NCI-H1694 (cell line): ENCODE measurements around the gene SPATA32.
"Not testable (repeated sequence)": the region's sequence is repeated elsewhere in the genome, so short reads cannot be mapped to it uniquely, and the experiment has no call there.

Experiments used
- DNase-seq: peaks from one replicate; lab custom pipeline; 2025; lab: John Stamatoyannopoulos, UW

Gene SPATA32

GRCh38 chr17:45261577-45262515, at the start of gene SPATA32:
SPATA32 (minus strand) TSS chr17:45262094; CDS start chr17:45262016, 78 bp downstream.
- DNase-seq = no peak

- peak; percentile 19 for DNase-seq
Measured at GRCh38 chr17:45311401-45311759, 49.5 kb upstream of the SPATA32 start.

- DNase-seq = no peak
Measured at GRCh38 chr17:45310380-45311324, 48.8 kb upstream of the SPATA32 start.

- DNase-seq = no peak
Measured at GRCh38 chr17:45309400-45309799, 47.5 kb upstream of the SPATA32 start.

- DNase-seq = no peak
Measured at GRCh38 chr17:45308840-45309239, 46.9 kb upstream of the SPATA32 start.

- DNase-seq = no peak
Measured at GRCh38 chr17:45308016-45308365, 46.1 kb upstream of the SPATA32 start.

- peak; percentile 14 for DNase-seq
Measured at GRCh38 chr17:45307290-45308015, 45.6 kb upstream of the SPATA32 start.

GRCh38 chr17:45306623-45307022, 44.7 kb upstream of the SPATA32 start:
- DNase-seq = no peak

- no peak for DNase-seq
Measured at GRCh38 chr17:45306094-45306493, 44.2 kb upstream of the SPATA32 start.

GRCh38 chr17:45305530-45306087, 43.7 kb upstream of the SPATA32 start:
- no peak for DNase-seq

GRCh38 chr17:45302649-45303173, 40.8 kb upstream of the SPATA32 start:
- DNase-seq = no peak

GRCh38 chr17:45302220-45302619, 40.3 kb upstream of the SPATA32 start:
- not testable (repeated sequence) for DNase-seq

GRCh38 chr17:45301674-45302073, 39.8 kb upstream of the SPATA32 start:
- DNase-seq = no peak

GRCh38 chr17:45300060-45300751, 38.3 kb upstream of the SPATA32 start:
- DNase-seq = no peak

GRCh38 chr17:45299361-45299760, 37.5 kb upstream of the SPATA32 start:
- DNase-seq = no peak

GRCh38 chr17:45298546-45299285, 36.8 kb upstream of the SPATA32 start:
- DNase-seq = no peak

- DNase-seq = no peak
Measured at GRCh38 chr17:45296833-45297124, 34.9 kb upstream of the SPATA32 start.

- no peak for DNase-seq
Measured at GRCh38 chr17:45296003-45296832, 34.3 kb upstream of the SPATA32 start.

GRCh38 chr17:45294506-45294905, 32.6 kb upstream of the SPATA32 start:
- no peak for DNase-seq
